GM23248 (cell line): ENCODE data around the gene MEGF6. TPM values are rescaled to one million over a fixed set of nuclear protein-coding genes. Genes with fewer than 3 reads are reported as not detected.
"Not testable (repeated sequence)": the region's sequence is repeated elsewhere in the genome, so short reads cannot be mapped to it uniquely, and the experiment has no call there.

ENCODE experiments used
- DNase-seq: peaks from one replicate; pipeline ENCODE4 v3.0.0-alpha.2; 2015
- H2AFZ ChIP-seq: fragments of 200-600 bp; sonication (generic); 2 replicates; pipeline ENCODE4 v1.6.1; 2016; ENCODE audit warnings: antibody characterized with exemption
- H3F3A ChIP-seq: fragments of 200-600 bp; sonication (generic); 2 replicates; pipeline ENCODE4 v1.6.1; 2016; ENCODE audit warnings: mild to moderate bottlenecking, antibody characterized with exemption, mixed run types; ENCODE audit not compliant: insufficient read depth
- H3K27ac ChIP-seq: fragments of 200-600 bp; sonication (generic); 2 replicates; pipeline ENCODE4 v1.5.1; 2016; ENCODE audit warnings: mild to moderate bottlenecking
- H3K27me3 ChIP-seq: fragments of 200-600 bp; sonication (generic); replicated peaks from 2 replicates; pipeline ENCODE4 v1.6.1; 2016; ENCODE audit warnings: mild to moderate bottlenecking; ENCODE audit not compliant: insufficient read depth
- H3K36me3 ChIP-seq: fragments of 200-600 bp; sonication (generic); 2 replicates; pipeline ENCODE4 v1.6.1; 2016; ENCODE audit warnings: low read depth, mild to moderate bottlenecking
- H3K4me1 ChIP-seq: fragments of 200-600 bp; sonication (generic); 2 replicates; pipeline ENCODE4 v1.6.1; 2016; ENCODE audit warnings: mild to moderate bottlenecking; ENCODE audit not compliant: insufficient read depth
- H3K4me2 ChIP-seq: fragments of 200-600 bp; sonication (generic); one replicate; pipeline ENCODE4 v1.6.1; 2016; ENCODE audit warnings: mild to moderate bottlenecking; ENCODE audit not compliant: unreplicated experiment
- H3K4me3 ChIP-seq: fragments of 200-600 bp; sonication (generic); 2 replicates; pipeline ENCODE4 v1.5.1; 2016; ENCODE audit warnings: mild to moderate bottlenecking
- H3K79me2 ChIP-seq: fragments of 200-600 bp; sonication (generic); 2 replicates; pipeline ENCODE4 v1.6.1; 2016; ENCODE audit warnings: mild to moderate bottlenecking; ENCODE audit not compliant: insufficient read depth
- H3K9ac ChIP-seq: fragments of 200-600 bp; sonication (generic); 2 replicates; pipeline ENCODE4 v1.6.1; 2016; ENCODE audit warnings: mild to moderate bottlenecking
- H3K9me2 ChIP-seq: fragments of 200-600 bp; sonication (generic); 2 replicates; pipeline ENCODE4 v1.6.1; 2016; ENCODE audit warnings: mixed run types, mild to moderate bottlenecking, moderate library complexity; ENCODE audit not compliant: insufficient read depth
- H3K9me3 ChIP-seq: fragments of 200-600 bp; sonication (generic); one replicate; pipeline ENCODE4 v1.6.1; 2017; ENCODE audit warnings: low read depth
- H4K20me1 ChIP-seq: fragments of 200-600 bp; sonication (generic); 2 replicates; pipeline ENCODE4 v1.6.0; 2016; ENCODE audit not compliant: insufficient read depth
- EZH2 ChIP-seq: fragments of 200-600 bp; sonication (generic); IDR thresholded peaks from 2 replicates; pipeline ENCODE4 v1.6.1; 2018; ENCODE audit warnings: antibody characterized with exemption, mild to moderate bottlenecking; ENCODE audit not compliant: insufficient read depth, poor library complexity, severe bottlenecking
- EZH2phosphoT487 ChIP-seq: fragments of 200-600 bp; sonication (generic); IDR thresholded peaks from 2 replicates; pipeline ENCODE4 v1.6.1; 2018; ENCODE audit warnings: antibody characterized with exemption, moderate library complexity, mild to moderate bottlenecking, low read depth; ENCODE audit not compliant: insufficient read depth
- WGBS, 2 experiments: methylation state at CpG; one replicate each; pipeline ENCODE4 v1.1.6; 2015 to 2017; ENCODE audit warnings: low lambda C conversion rate in 2 of 2, low coverage in 1 of 2; ENCODE audit errors: missing lambda C conversion rate in 2 of 2; 5-methylcytosine and 5-hydroxymethylcytosine counted together
- in situ Hi-C: fragments of 300-500 bp; cut with MboI; formaldehyde crosslinking; loops from 2 replicates; pipeline ENCODE4 v1.15.0; 2020
- polyA plus RNA-seq: library from polyadenylated mRNA; unstranded; fragments of >200 nt; fragmentation: Nextera tagmentation; extraction: Ambion mirVana; gene quantifications from 2 replicates; pipeline ENCODE4 v1.2.1, GENCODE V29; 2016
- total RNA-seq: library from RNA; depleted of rRNA; stranded (reverse); fragments of >200 nt; shearing (Covaris generic); gene quantifications from 2 replicates; pipeline ENCODE4 v1.2.3, GENCODE V29; 2014

Gene MEGF6
- total and polyA plus RNA-seq, 2 experiments from 2014 or later = 37.9 to 108 TPM

- H3K4me1 ChIP-seq = no peaks in the 10 kb centered on the region
- H3K79me2 ChIP-seq = no peaks in the 10 kb centered on the region
- WGBS, 2 experiments = 62 to 75% methylated on average over 7 of the region's 7 CpGs
- in situ Hi-C loops = no loop called here
- H3K9ac ChIP-seq = no peak overlapping the region
- H2AFZ ChIP-seq = no peak overlapping the region
- no peaks in the 10 kb centered on the region for H3F3A ChIP-seq
- H3K27me3 ChIP-seq = no peaks in the 10 kb centered on the region; the same call in 1 of the 2 replicates
- no peak overlapping the region for H3K4me3 ChIP-seq
- no peaks in the 10 kb centered on the region for H4K20me1 ChIP-seq
- TF ChIP-seq EZH2phosphoT487 (no peak), EZH2 (no peak)
- no peak for DNase-seq
- H3K27ac ChIP-seq = no peak overlapping the region
- no peak overlapping the region for H3K4me2 ChIP-seq
- no peaks in the 10 kb centered on the region for H3K9me2 ChIP-seq
- no peaks in the 10 kb centered on the region for H3K36me3 ChIP-seq
- H3K9me3 ChIP-seq = no peaks in the 10 kb centered on the region
These were observed 26.4 kb downstream of the MEGF6 start for GRCh38 chr1:3584915-3585314.

- in situ Hi-C loops = not testable (repeated sequence)
- WGBS, 2 experiments = 74 to 78% methylated on average over 16 to 17 of the region's 21 CpGs
These were observed 27.6 kb downstream of the MEGF6 start for GRCh38 chr1:3583751-3584150.

DNA sequence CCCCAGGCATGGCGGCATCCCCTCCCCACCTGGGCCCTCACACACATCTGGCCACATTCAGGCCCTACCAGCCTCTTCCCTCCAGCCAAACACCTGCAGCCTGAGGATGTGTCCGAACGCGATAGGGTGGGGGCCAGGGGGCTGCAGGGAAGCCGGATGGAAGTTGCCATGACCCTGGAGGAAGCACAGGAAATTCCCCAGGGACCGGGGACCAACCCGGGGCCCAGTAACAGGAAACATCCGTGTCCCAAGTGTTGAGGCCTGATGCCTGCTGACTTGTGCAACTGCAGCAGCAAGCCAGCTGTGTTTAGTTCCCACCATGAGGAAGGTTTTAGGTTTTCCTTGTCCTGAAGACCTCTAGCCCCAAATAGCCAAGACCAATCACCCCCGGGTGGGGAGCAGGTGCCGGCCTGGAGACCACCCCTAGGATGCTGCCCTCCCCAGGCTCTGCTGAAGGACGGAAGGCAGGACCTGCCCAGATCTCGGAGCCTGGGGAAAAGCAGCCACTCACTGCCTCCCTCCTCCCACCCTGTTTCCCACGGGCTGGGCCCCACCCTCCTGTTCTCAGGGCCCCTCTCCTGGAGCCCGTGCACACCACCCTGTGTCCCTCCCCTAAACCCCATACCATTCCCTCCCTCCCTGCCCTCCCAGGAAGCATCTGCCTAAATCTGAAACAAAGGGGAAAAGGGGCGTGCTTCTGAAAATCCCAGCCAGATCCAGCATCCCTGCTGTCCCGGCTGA lies 29.8 kb downstream of the MEGF6 start:
- H3K36me3 ChIP-seq = no peaks in the 10 kb centered on the region
- no peak overlapping the region for H3K4me2 ChIP-seq
- no peaks in the 10 kb centered on the region for H3K9me2 ChIP-seq
- no peaks in the 10 kb centered on the region for H4K20me1 ChIP-seq
- no peaks in the 10 kb centered on the region for H3K79me2 ChIP-seq
- in situ Hi-C loops = no loop called here
- H3K27ac ChIP-seq = no peak overlapping the region
- no peaks in the 10 kb centered on the region for H3K9me3 ChIP-seq
- H3K27me3 ChIP-seq = no peaks in the 10 kb centered on the region
- no peak for TF ChIP-seq EZH2
- TF ChIP-seq EZH2phosphoT487 = no peak
- no peak overlapping the region for H2AFZ ChIP-seq
- 29% methylated on average over 16 of the region's 16 CpGs for WGBS, 2 experiments
- DNase-seq = no peak
- H3K9ac ChIP-seq = no peak overlapping the region
- no peak overlapping the region for H3K4me3 ChIP-seq
- no peaks in the 10 kb centered on the region for H3F3A ChIP-seq
- no peaks in the 10 kb centered on the region for H3K4me1 ChIP-seq

More at GRCh38 chr1:3583751-3584150, 27.6 kb downstream of the MEGF6 start:
- H3K4me1 ChIP-seq, H3F3A ChIP-seq, H3K27ac ChIP-seq, H3K36me3 ChIP-seq, H3K79me2 ChIP-seq, H3K27me3 ChIP-seq, H3K4me3 ChIP-seq, H3K9me2 ChIP-seq, H3K4me2 ChIP-seq, H3K9me3 ChIP-seq, DNase-seq, H4K20me1 ChIP-seq, H2AFZ ChIP-seq, H3K9ac ChIP-seq: not testable (repeated sequence)

GRCh38 chr1:3580231-3580630 lies 31.1 kb downstream of the MEGF6 start:
- in situ Hi-C loops = no loop called here
- no peak overlapping the region for H2AFZ ChIP-seq
- H3F3A ChIP-seq = no peaks in the 10 kb centered on the region
- no peaks in the 10 kb centered on the region for H3K4me1 ChIP-seq
- no peak for DNase-seq
- no peak for TF ChIP-seq EZH2
- TF ChIP-seq EZH2phosphoT487 = no peak
- no peaks in the 10 kb centered on the region for H3K9me3 ChIP-seq
- H3K36me3 ChIP-seq = no peaks in the 10 kb centered on the region
- no peak overlapping the region for H3K27ac ChIP-seq
- H3K4me2 ChIP-seq = no peak overlapping the region
- H3K9me2 ChIP-seq = no peaks in the 10 kb centered on the region
- H4K20me1 ChIP-seq = no peaks in the 10 kb centered on the region
- 72 to 78% methylated on average over 7 to 9 of the region's 9 CpGs for WGBS, 2 experiments
- H3K79me2 ChIP-seq = no peaks in the 10 kb centered on the region
- no peaks in the 10 kb centered on the region for H3K27me3 ChIP-seq
- no peak overlapping the region for H3K4me3 ChIP-seq
- H3K9ac ChIP-seq = no peak overlapping the region

DNA sequence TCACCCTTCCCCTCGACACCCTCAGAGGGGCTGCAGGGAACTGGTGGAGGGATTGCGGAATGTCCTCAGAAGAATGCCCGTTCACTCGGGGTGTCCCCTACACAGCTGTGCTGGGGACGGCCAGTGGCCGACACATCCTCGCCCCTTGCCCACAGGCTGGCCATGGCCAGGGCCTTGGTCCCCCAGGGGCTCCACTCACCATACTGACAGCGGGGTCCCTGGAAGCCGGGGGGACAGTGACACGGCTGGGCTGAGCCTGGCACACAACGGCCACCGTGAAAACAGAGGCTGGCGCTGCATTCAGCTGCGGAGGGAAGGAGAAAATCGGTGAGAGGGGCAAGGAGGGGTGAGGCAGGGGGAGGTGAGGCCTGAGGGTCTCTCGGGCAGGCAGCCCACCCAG lies 31.7 kb downstream of the MEGF6 start:
- H3F3A ChIP-seq = no peaks in the 10 kb centered on the region
- H3K79me2 ChIP-seq = no peaks in the 10 kb centered on the region
- H2AFZ ChIP-seq = no peak overlapping the region
- H3K27ac ChIP-seq = no peak overlapping the region
- in situ Hi-C loops = no loop called here
- no peaks in the 10 kb centered on the region for H3K9me3 ChIP-seq
- TF ChIP-seq EZH2 = no peak
- no peak for TF ChIP-seq EZH2phosphoT487
- no peak overlapping the region for H3K9ac ChIP-seq
- H4K20me1 ChIP-seq = no peaks in the 10 kb centered on the region
- WGBS, 2 experiments = 67 to 71% methylated on average over 11 to 15 of the region's 16 CpGs
- H3K9me2 ChIP-seq = no peaks in the 10 kb centered on the region
- no peaks in the 10 kb centered on the region for H3K4me1 ChIP-seq
- DNase-seq = no peak
- no peaks in the 10 kb centered on the region for H3K27me3 ChIP-seq
- no peaks in the 10 kb centered on the region for H3K36me3 ChIP-seq
- H3K4me2 ChIP-seq = no peak overlapping the region
- no peak overlapping the region for H3K4me3 ChIP-seq
